CD4-positive, alpha-beta T cell treated with Interleukin-17A for 1 hour (primary cell): ENCODE results near the gene APH1B.
"Not testable (repeated sequence)": the region's sequence is repeated elsewhere in the genome, so short reads cannot be mapped to it uniquely, and the experiment has no call there.

Experiments
- DNase-seq: peaks from one replicate; pipeline ENCODE4 v3.0.0-alpha.2; 2020

APH1B gene

DNA sequence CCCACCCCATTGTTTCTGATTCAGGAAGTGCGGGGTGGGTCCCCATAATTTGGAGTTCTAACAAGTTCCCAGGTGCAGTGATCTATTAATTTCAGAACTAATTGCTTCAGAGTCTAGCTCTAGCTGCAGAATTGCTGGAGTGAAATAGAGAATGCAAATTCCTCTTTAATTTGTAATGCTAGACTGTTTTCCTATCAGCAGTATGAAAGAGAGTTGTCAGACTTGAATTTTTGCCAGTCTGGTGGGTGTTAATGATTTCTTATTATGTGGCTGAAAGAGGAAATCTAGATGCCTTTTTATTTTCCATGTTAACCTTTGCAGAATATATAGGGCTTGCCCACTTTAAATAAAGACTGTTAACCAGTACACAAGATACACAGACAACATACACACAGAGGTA lies 23.7 kb downstream of the APH1B start:
- no peak for DNase-seq

DNA sequence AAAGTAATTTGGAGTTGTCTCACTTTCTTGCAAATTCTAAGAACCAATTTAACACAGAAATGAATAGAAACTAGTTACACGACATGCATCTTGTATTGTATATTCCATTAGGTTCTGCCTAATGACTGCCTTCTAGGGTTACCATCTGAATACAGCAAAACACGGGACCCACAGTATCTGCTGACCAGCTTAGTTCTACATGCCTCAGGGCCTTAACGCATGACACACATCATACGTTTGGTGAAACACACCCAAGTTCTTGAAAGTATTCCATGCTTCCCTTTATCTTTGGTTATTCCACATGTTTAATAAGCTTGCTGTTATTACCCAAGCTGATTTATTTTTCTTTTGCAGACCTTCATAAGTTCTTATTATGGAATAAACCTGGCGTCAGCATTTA lies 27.9 kb downstream of the APH1B start:
- DNase-seq = no peak

DNA sequence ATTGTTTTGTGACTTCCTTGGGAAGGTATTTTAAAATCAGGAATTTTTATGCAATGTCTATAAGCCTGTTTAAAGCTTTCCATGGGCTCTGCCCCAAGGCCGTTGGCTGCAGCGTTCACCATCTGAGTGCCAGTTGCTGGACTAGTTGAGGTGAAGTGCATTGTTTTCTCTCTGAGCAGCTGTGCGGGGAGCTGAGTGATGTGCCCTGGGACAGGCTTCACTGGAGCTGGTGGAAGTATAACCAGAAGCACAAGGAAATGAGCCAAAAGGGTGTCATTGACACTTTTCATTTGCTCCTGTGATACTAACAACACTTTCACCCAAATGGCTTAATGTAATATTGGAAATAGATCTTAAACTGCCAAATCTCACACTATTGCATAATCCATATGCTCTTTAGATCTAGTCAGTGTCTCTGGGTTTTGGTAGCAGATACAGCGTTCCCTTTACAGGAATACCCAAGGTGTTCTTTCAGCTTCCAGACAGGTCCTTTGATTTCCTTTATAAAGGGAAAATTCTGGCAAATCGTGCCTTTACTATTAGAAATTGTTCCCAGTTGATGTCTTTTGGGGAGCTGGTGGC lies 29.2 kb downstream of the APH1B start:
- DNase-seq = no peak

DNA sequence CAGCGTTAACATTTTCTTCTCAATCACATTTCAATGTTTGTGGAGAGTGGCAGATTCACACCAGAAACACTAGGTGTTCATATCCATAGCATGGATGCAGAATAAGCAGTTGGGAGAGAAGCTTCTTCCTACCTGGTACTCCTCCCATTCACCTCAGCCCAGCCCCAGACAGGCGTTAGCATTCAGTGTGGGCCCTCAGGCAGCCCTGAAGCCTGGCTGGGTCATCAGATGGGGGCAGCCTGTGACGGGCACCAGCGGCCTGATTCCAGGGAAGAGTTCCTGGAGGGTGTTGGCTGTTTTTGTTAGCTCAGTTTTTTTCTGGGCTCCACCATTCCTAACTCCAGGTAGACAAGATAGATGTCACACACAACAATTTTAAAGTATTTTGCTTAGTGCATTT lies 31.1 kb downstream of the APH1B start:
- DNase-seq = no peak

DNA sequence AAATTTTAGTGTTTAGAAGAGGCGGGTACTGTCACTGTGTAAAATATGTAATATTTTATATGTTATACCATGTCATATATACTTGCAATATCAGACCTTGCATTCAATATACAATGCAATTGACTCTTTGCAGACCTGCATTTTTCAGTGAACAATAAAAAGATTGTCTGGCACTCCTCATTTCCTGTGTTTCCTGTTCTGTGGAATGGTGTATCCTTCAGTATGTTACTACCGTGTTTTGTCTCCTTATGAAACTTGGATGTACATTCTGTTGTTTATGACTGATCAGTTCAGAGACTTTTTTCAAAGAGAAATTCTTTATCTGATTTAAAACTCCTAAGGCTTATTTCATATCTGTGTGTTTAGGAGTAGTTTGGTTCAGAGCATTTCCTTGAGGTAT lies 31.5 kb downstream of the APH1B start:
- no peak for DNase-seq

DNA sequence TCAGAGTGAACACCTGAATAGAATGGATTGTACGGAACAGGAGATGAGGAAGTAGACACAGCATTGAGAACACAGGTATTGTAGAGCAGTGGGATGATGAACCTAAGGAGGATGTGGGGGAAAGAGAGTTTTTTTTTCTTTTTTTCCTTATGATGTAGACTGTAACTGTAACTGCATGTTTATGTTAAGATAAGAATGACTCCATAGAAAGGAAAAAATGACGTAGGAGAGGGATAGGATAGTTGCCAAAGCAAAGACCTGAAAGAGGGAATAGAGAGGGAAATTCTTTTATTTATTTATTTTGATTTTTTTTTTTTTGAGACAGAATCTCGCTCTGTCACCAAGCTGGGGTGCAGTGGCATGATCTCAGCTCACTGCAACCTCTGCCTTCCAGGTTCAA lies 33.2 kb downstream of the APH1B start:
- no peak for DNase-seq

DNA sequence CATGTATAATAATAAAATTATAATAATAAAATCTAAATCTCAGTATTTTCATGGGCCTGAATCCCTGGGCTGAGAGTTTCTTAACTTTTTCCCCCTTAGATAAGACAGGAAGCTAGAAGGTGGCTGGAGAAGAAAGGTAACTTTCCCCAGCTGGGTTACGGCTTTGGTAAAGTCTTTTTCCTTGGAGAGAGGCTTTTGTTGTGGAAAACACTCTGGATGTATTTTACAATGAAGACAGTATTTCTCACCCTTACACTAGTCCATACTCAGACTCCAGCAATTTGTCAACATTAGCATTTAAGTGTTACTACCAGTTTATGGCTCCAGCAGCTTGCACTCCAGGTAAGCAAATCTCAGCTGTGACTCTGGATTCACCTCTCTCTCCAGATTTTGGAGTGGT lies 34.9 kb downstream of the APH1B start:
- DNase-seq = no peak

DNA sequence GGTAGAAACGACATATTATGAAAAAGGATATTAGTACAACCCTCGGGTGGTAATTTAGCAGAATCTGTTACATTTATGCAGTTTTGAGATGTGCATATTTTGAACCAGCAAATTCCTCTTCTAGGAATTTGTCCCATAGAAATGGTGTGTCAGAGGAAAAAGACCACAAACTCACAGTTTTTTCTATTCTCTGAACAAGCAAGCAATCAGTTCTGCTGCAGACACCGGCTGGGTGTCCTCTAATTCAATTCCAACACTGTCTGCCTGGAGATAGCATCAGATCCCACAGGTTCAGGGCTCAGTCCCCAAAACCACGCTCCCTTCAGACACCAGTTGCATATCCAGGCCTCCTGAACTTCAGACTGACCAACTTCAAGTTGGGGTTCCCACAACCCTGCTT lies 36.4 kb downstream of the APH1B start:
- DNase-seq = no peak

DNA sequence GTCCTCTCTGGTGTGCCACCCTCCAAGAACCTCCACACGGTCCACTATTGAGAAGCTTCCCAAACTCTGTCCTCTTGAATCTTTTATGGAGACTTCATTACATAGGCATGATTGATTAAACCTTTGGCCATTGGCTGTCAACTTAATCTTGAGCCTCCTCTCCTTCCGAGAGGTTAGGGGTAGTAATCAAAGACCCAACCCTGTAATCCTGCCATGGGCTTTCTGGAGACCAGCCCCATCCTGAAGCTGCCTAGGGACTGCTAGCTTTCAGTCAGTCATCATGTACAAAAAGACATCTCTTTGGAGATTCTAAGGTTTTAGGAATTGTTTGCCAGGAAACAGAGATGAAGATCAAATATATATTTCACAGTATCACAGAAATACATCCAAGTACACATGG lies 37.0 kb downstream of the APH1B start:
- no peak for DNase-seq

DNA sequence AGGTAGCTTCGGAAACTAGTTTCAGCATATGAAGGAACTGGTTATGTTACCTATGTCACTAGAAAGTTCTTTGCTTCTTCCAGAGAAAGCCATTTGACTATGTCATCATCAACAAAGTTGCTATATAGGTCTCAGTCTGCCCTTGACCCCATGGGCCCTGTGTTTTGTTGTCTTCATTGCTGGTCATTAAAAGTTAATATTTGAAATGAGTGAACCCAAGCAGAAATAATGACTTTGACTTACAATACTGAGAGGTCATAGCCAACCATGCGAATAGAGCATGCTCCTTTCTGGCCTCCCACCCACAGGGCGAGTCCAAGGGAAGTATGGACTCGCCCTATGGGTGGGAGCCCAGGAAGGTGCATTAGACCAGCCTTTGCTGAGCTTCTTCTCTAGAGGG lies 40.9 kb downstream of the APH1B start:
- DNase-seq = no peak

DNA sequence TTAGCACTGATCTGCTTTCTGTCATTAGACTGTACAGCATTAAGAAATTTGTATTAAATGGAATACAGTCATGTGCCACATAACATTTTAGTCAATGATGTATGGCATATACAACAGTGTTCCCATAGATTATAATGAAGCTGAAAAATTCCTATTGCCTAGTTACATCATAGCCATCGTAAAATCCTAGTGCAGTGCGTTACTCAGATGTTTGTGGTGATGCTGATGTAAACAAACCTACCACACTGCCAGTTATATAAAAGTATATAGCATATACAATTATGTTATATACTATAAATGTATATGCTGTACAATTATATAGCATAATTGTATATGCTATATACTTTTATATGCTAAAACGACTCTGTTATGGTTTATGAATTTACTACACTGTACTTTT lies 41.7 kb downstream of the APH1B start:
- DNase-seq = no peak

DNA sequence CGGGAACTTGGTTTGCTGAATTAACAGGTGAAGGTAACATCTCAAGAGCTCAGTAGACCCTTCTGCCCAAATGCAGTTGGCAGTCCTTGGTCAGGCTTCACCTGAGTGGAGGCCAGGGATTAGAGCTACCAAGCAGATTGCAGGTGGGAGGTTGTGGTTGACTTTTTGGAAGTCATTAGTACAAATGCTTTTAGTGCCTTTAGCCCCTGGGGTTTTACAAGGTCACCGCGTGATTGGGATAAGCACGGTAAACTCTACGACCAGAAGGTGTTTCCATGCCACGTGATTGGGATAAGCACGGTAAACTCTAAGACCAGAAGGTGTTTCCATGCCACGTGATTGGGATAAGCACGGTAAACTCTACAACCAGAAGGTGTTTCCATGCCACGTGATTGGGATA lies 43.0 kb downstream of the APH1B start:
- not testable (repeated sequence) for DNase-seq

DNA sequence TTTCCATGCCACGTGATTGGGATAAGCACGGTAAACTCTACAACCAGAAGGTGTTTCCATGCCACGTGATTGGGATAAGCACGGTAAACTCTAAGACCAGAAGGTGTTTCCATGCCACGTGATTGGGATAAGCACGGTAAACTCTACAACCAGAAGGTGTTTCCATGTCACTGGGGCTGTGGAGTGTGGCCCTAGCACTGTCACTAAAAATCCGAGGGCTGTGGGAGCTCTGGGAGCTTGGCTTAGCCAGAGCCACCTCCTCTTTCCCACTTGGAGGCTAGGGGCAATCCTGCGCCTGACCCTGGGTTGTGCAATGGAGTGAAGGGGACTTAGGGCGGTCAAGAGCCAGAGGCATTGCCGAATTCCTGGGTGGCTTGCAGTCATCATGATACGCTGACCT lies 43.6 kb downstream of the APH1B start:
- not testable (repeated sequence) for DNase-seq

DNA sequence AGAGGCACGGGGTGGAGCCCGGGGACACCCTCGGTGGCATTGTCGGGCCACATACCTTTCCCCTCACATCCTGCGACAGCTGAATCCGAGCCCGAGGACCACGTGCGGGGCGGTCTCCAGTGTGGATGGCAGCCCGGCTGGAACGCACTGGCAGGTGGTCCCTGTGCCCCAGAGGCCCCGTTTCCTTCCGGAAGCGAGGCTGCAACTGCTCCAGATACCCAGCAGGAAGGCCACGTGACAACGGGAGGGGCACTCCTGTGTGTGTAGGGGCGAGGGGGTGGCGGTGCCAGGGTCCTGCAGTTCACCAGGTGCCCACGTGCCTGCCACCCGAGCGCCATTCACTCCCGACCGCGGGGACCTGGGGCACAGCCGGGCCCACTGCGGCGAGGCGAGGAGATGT lies 44.1 kb downstream of the APH1B start:
- DNase-seq = no peak

DNA sequence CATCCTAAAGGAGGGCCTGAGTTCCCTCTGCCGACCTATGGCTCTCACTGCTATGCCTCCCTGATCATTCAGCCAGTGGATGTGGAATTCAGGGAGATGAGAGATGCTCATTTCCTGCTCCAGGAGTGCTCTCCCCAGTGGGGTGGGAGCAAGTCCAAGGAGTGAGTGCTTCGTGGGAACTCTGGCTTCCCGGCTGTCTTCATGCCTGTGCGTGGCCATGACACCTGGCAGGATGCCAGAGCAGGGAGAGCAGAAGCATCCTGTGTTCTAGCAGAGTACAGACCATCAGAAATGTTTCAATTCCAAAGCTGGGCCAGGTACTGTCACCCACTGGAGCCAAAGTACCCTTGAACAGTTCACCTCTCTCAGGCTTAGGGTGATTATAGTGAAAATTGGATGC lies 45.1 kb downstream of the APH1B start:
- DNase-seq = no peak

DNA sequence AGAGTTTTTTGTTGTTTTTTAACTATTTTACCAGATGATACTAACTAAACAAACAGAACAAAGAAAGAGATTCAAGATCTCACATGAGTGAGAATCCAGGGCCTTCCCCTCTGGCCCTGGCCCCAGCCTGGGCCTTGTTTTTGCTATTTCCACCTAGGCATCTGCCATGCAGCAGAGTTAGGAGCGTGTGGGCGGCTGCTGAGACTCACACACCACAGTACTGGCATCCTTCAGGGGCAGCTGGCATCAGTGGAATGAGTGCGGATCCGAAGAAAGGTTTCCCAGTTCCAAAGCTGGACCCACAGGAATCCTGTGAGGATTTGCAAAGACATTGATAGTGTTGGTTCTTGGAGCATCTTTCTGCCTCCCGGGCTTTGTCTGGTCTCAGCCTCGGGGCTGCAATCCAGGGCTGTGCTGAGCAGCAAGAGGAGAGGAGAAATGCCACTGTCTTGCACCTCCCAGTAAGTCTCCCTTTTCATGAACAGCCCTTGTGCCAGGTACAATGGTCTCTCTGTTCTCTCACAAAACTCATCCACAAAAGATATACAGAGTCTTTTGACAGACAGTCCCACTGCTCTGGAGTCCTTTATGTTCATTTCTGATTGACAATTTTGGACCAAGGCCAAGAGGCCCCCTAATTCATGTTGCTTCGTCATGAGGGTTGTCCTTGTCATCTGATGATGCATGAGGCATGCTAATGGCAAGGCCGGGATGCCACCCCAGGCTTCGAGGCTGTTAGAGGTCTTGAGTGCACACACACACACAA lies 46.6 kb downstream of the APH1B start:
- no peak for DNase-seq

DNA sequence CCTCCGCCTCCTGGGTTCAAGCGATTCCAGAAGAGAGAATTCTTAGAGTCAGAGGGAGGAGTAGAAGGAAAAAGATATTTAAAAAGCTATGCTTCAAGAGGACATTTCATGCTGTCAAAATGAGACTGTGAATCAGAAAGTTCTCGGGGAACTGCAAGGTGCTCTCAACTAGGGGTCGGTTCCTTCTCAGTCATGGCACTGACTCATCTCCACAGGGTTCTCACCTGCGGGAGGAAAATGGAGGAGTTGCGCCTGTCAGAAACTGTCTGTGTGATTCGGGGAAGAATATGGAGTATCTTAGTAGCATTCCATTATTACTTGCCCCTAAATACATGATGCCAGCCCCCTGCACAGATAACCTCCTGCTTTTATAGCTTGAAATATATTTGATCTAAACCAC lies 47.4 kb downstream of the APH1B start:
- DNase-seq = no peak

DNA sequence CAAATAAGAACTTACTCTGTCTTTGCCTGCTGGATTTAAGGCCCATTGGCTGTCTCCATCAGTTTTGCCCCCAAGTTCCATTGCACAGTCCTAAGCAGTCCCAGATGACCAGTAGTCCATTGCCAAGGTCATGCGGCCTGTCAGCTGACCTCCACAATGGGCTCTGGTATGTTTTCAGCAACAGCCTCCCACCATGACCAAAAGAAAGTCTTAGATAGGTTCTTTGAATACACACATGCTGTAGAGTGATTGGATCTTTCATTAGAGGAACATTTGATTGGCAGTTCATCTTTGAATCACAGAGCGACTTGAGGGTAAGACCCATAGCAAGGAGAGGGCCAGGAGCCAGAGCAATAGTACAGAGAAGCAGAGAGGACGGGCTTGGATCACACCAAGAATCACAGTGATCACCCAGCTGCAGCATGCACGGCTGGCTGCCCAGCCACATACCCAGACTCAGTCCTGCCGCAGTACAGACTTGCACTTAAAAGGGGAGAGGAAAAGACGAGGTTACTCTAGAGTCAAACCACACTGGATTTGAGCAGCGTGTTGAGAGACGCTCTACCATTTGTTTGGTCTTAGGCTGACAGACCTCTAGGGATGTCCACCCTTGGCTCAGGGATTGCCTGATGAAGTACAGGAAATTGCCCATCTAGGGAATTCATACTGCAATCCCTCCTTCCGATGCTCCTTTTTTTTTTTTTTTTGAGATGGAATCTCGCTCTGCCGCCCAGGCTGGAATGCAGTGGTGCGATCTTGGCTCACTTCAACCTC lies 50.4 kb downstream of the APH1B start:
- DNase-seq = no peak

DNA sequence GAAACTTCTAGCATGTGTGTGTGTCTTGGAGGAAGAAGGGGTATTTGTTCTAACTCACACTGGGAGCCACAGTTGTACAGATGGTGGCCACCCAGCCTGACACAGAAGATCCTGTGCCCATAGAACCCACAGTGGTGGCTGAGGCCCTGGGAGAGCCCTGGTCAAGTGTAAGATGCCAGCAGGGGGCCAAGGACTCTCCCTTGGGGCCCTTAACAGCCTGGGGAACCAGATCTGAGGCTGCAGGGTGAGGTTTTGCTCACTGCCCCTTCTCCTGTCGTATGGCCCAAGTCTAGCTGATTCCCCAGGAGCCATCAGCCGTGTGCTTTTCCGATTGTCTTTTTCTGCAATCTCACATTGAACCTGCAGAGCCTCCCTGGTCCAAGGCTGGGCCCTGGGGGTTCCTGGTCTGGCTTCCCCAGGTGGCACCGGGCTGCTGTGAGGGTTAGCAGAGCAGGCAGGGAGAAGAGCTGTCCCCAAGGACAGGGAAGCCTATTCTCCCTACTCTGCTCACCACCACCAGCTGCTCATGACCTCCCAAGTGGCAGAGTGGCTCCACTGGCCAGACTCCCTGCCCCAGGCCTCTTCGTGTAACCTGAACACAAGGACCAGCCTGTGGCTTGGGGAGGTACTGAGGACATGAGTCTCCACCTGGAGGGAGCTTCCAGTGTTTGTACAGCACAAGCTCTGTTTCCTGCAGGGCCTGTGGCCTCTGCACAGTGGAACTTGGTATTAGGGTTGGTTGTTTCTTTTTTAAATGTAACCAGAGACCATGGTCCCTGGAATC lies 52.4 kb downstream of the APH1B start:
- DNase-seq = no peak

DNA sequence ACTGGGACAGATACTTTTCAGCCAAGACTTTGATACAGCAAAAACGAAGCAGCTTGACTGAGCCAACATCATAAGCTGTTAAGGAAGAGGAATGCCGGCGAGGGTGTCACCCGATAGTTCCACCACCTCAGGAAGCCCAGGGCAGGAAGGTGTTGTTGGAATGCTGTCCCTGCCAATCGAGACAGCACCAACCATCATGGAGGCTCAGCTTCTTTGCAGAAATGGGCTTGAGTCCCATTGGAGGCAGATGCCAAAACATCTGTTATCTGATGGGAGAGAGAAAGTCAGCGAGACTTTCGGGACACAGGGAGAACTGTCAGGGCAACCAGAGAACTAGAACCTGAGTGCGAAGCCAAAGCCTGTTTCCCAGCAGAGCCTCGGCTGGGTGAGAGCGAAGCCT lies 53.5 kb downstream of the APH1B start:
- DNase-seq = no peak

DNA sequence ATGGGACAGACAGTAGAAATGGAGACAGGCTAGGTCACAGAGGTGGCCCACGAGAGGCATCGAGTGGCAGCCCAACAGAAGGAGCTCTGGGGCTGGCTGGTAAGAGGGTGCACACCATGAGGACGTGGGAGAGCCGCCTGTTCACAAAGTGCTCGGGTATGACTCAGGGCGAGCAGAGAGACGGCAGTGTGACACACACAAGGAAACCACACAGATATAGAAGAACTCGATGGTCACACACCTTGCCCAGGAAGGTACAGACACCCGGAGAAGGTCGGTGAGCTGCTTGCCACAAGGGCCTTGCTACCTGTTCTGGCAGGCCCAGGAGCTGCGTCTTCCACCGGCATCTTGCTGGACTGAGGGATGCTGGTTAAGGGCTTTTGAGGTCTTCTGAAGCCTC lies 54.1 kb downstream of the APH1B start:
- no peak for DNase-seq

DNA sequence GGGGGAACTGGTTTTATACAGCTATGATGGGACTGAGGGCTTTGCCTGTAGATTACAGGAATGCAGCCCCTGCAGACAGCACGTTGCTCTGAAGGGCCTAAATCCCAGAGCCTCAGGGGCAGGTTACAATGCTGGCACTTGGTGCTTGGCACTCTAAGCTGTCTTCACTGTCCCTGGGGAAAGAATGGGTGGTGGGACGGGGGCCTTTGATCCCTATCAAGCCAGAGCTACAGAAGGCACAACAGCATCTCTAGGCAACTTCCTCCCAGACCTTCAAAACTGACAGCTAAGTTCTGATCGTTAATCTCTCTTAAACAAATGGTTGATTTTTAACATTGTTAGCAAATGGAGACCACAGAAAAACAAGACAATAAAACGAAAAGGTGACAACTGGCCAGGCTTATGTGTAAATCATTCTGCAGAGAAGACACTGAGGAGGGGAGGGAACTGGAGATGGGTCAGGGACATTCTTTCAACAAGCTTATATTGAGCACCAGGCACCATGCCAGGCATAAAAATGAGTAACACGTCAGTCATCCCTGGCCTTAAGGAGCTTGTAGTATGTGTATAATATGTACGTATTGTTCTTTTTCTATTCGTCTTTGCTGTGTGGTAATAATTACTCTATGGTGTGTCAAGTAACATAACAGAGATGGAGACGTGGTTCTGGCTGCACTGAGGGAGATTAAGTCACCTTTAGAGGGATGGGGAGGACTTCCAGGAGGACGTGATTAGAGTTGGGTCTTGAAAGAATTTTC lies 55.1 kb downstream of the APH1B start:
- no peak for DNase-seq

DNA sequence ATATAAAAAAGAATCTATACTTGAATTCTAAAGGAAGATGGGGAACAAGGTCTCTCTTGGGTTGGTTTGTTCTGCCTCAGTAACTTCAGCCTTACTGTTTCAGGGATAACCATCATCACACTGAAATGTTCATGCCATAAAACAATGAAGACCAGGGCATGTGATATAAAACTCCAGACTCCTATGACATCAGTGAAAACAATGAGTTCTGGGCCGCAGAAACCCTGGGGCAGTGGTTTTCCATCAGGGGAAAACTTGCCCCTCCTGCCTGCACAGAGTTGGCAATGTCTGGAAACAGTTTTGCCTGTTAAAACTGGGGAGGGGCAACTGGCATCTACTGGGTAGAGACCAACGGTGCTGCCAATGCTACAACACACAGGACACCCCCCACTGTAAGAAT lies 57.4 kb downstream of the APH1B start:
- no peak for DNase-seq
